ENCODE results near the gene DNAH10.

Gene DNAH10

GRCh38 chr12:123833830-123834229 lies 71.7 kb downstream of the DNAH10 start:
- Histone ChIP-seq H3K4me1 (ENCODE audit: control insufficient read depth, insufficient read depth, low read length) (no peaks in the 10 kb centered on the region), H3K36me3 (ENCODE audit: control insufficient read depth, insufficient read depth, low read length) (no peaks in the 10 kb centered on the region), H3K27ac (ENCODE audit: insufficient read depth, low read depth, low read length, poor library complexity, severe bottlenecking) (no peak overlapping the region), H3K9me3 (ENCODE audit: control insufficient read depth, low read length) (no peaks in the 10 kb centered on the region), H3K4me3 (ENCODE audit: insufficient read depth, low read depth, low read length) (no peak overlapping the region), H3K27me3 (ENCODE audit: control insufficient read depth, insufficient read depth, low read length, poor library complexity, severe bottlenecking) (no peaks in the 10 kb centered on the region)

- no peak overlapping the region for H3K27ac ChIP-seq (ENCODE audit: insufficient read depth, low read depth, low read length, poor library complexity, severe bottlenecking)
Observed at GRCh38 chr12:123834845-123835244, 72.7 kb downstream of the DNAH10 start.

DNA sequence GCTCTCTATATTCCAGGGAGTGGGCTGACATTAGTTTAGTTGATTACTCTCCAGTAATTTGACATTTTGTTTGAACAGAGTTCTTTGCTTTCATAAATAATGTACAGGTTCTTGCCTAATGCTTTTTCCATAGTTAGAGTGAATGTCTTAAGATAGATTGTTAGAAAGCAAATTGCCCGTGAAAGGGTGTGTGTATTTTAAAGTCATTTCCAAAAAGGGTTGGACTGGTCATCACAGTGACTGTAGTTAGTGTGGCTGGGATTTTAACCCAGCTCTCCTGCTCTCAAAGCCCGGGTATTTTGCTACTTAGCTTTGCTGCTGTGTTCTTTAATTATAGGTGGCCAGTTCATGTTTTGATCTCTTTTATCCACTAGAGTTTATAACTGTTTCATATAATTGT lies 74.2 kb downstream of the DNAH10 start:
- Histone ChIP-seq H3K9me3 (ENCODE audit: control insufficient read depth, low read length) (no peaks in the 10 kb centered on the region), H3K27me3 (ENCODE audit: control insufficient read depth, insufficient read depth, low read length, poor library complexity, severe bottlenecking) (no peaks in the 10 kb centered on the region), H3K36me3 (ENCODE audit: control insufficient read depth, insufficient read depth, low read length) (no peaks in the 10 kb centered on the region), H3K4me1 (ENCODE audit: control insufficient read depth, insufficient read depth, low read length) (no peaks in the 10 kb centered on the region), H3K4me3 (ENCODE audit: insufficient read depth, low read depth, low read length) (no peak overlapping the region), H3K27ac (ENCODE audit: insufficient read depth, low read depth, low read length, poor library complexity, severe bottlenecking) (no peak overlapping the region)
- WGBS, 2 experiments = 84 to 91% methylated on average over 2 of the region's 2 CpGs

More at GRCh38 chr12:123834845-123835244, 72.7 kb downstream of the DNAH10 start:
- no peaks in the 10 kb centered on the region for H3K36me3 ChIP-seq (ENCODE audit: control insufficient read depth, insufficient read depth, low read length)
- H3K4me1 ChIP-seq (ENCODE audit: control insufficient read depth, insufficient read depth, low read length) = no peaks in the 10 kb centered on the region
- H3K27me3 ChIP-seq (ENCODE audit: control insufficient read depth, insufficient read depth, low read length, poor library complexity, severe bottlenecking) = no peaks in the 10 kb centered on the region
- H3K9me3 ChIP-seq (ENCODE audit: control insufficient read depth, low read length) = no peaks in the 10 kb centered on the region
- H3K4me3 ChIP-seq (ENCODE audit: insufficient read depth, low read depth, low read length) = no peak overlapping the region
- WGBS, 2 experiments = 91 to 96% methylated on average over 5 of the region's 5 CpGs

- Histone ChIP-seq H3K36me3 (ENCODE audit: control insufficient read depth, insufficient read depth, low read length) (no peaks in the 10 kb centered on the region), H3K4me3 (ENCODE audit: insufficient read depth, low read depth, low read length) (no peak overlapping the region), H3K9me3 (ENCODE audit: control insufficient read depth, low read length) (no peaks in the 10 kb centered on the region), H3K4me1 (ENCODE audit: control insufficient read depth, insufficient read depth, low read length) (no peaks in the 10 kb centered on the region), H3K27me3 (ENCODE audit: control insufficient read depth, insufficient read depth, low read length, poor library complexity, severe bottlenecking) (no peaks in the 10 kb centered on the region), H3K27ac (ENCODE audit: insufficient read depth, low read depth, low read length, poor library complexity, severe bottlenecking) (no peak overlapping the region)
- 88 to 91% methylated on average over 6 of the region's 6 CpGs for WGBS, 2 experiments
Observed at GRCh38 chr12:123839826-123840225, 77.7 kb downstream of the DNAH10 start.

GRCh38 chr12:123840765-123841425 lies 78.8 kb downstream of the DNAH10 start:
- Histone ChIP-seq H3K27ac (ENCODE audit: insufficient read depth, low read depth, low read length, poor library complexity, severe bottlenecking) (no peak overlapping the region), H3K9me3 (ENCODE audit: control insufficient read depth, low read length) (no peaks in the 10 kb centered on the region), H3K4me1 (ENCODE audit: control insufficient read depth, insufficient read depth, low read length) (no peaks in the 10 kb centered on the region), H3K4me3 (ENCODE audit: insufficient read depth, low read depth, low read length) (no peak overlapping the region), H3K27me3 (ENCODE audit: control insufficient read depth, insufficient read depth, low read length, poor library complexity, severe bottlenecking) (no peaks in the 10 kb centered on the region), H3K36me3 (ENCODE audit: control insufficient read depth, insufficient read depth, low read length) (no peaks in the 10 kb centered on the region)
- 94% methylated on average over 16 of the region's 16 CpGs for WGBS, 2 experiments

DNA sequence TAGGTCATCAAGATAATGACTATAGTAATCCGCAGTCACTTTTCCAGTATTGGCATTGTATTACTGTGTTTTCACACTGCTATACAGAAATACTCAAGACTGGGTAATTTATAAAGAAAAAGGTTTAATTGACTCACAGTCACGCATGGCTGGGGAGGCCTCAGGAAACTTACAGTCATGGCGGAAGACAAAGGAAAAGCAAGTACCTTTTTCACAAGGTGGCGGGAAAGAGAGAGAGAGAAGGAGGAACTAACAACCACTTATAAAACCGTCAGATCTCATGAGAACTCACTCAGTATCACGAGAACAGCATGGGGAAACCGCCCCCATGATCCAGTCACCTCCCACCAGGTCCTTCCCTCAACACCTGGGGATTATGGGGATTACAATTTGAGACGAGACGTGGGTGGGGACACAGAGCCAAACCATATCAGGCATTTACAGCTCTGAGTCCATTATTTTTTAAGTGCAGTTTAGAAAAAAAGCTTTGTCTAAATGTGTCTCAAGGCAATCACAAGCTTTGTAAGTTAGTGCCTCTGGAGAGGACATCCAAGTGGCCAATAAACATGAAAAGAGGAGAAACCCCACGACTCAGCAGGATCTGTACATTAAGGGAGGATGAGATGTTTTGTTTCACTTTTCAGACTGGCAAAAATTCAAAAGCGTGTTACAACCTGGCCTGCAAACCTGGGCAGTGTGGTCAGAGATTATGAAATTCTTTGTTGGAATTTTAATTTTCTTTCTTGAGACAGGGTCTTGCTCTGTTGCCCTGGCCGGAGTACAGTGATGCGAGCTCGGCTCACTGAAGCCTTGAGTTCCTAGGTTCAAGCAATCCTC lies 82.0 kb downstream of the DNAH10 start:
- 91 to 96% methylated on average over 14 of the region's 14 CpGs for WGBS, 2 experiments

DNA sequence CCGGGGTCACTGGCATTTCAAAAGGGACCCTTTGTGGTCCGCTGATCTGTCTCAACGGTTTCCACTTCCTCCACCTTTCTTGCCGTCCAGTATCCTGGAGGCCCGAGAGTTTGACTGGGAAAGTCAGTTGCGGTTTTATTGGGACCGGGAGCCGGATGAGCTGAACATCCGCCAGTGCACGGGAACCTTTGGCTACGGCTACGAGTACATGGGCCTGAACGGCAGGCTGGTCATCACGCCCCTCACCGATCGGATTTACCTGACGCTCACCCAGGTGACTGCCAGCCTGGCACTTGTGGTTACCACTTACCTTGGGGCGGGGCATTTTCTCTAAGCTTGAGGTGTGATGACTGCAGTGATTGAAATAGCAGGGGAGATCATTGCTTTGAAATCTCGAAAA lies 83.8 kb downstream of the DNAH10 start:
- Histone ChIP-seq H3K4me1 (ENCODE audit: control insufficient read depth, insufficient read depth, low read length) (no peaks in the 10 kb centered on the region), H3K27me3 (ENCODE audit: control insufficient read depth, insufficient read depth, low read length, poor library complexity, severe bottlenecking) (no peaks in the 10 kb centered on the region), H3K27ac (ENCODE audit: insufficient read depth, low read depth, low read length, poor library complexity, severe bottlenecking) (no peak overlapping the region), H3K36me3 (ENCODE audit: control insufficient read depth, insufficient read depth, low read length) (no peaks in the 10 kb centered on the region), H3K4me3 (ENCODE audit: insufficient read depth, low read depth, low read length) (no peak overlapping the region), H3K9me3 (ENCODE audit: control insufficient read depth, low read length) (no peaks in the 10 kb centered on the region)
- 92 to 96% methylated on average over 19 of the region's 19 CpGs for WGBS, 2 experiments

More for the DNA sequence above, 82.0 kb downstream of the DNAH10 start:
- H3K9me3 ChIP-seq (ENCODE audit: control insufficient read depth, low read length) = no peaks in the 10 kb centered on the region
- no peak overlapping the region for H3K4me3 ChIP-seq (ENCODE audit: insufficient read depth, low read depth, low read length)
- no peak overlapping the region for H3K27ac ChIP-seq (ENCODE audit: insufficient read depth, low read depth, low read length, poor library complexity, severe bottlenecking)
- H3K4me1 ChIP-seq (ENCODE audit: control insufficient read depth, insufficient read depth, low read length) = no peaks in the 10 kb centered on the region
- H3K27me3 ChIP-seq (ENCODE audit: control insufficient read depth, insufficient read depth, low read length, poor library complexity, severe bottlenecking) = no peaks in the 10 kb centered on the region
- H3K36me3 ChIP-seq (ENCODE audit: control insufficient read depth, insufficient read depth, low read length) = no peaks in the 10 kb centered on the region

- no peaks in the 10 kb centered on the region for H3K4me1 ChIP-seq (ENCODE audit: control insufficient read depth, insufficient read depth, low read length)
- 91 to 94% methylated on average over 5 of the region's 5 CpGs for WGBS, 2 experiments
Observed at GRCh38 chr12:123846340-123846739, 84.2 kb downstream of the DNAH10 start.

DNA sequence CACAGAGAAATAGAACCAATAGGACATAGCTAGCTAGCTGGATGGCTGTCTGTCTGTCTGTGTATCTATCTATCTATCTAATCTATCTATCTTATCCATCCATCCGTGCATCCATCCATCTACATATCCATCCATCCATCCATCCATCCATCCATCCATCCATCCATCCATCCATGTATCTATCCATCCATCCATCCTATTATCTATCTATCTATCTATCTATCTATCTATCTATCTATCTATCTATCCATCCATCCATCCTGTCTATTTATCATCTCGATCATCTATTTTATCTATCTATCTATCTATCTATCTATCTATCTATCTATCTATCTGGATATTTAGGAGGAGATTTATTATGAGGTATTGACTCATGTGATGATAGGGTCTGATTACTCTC lies 84.9 kb downstream of the DNAH10 start:
- no peak overlapping the region for H3K27ac ChIP-seq (ENCODE audit: insufficient read depth, low read depth, low read length, poor library complexity, severe bottlenecking)
- H3K36me3 ChIP-seq (ENCODE audit: control insufficient read depth, insufficient read depth, low read length) = no peaks in the 10 kb centered on the region
- H3K9me3 ChIP-seq (ENCODE audit: control insufficient read depth, low read length) = no peaks in the 10 kb centered on the region
- H3K27me3 ChIP-seq (ENCODE audit: control insufficient read depth, insufficient read depth, low read length, poor library complexity, severe bottlenecking) = no peaks in the 10 kb centered on the region
- no peaks in the 10 kb centered on the region for H3K4me1 ChIP-seq (ENCODE audit: control insufficient read depth, insufficient read depth, low read length)
- no peak overlapping the region for H3K4me3 ChIP-seq (ENCODE audit: insufficient read depth, low read depth, low read length)
- WGBS, 2 experiments = 68 to 95% methylated on average over 2 of the region's 2 CpGs

More at GRCh38 chr12:123846340-123846739, 84.2 kb downstream of the DNAH10 start:
- no peaks in the 10 kb centered on the region for H3K27me3 ChIP-seq (ENCODE audit: control insufficient read depth, insufficient read depth, low read length, poor library complexity, severe bottlenecking)
- no peak overlapping the region for H3K27ac ChIP-seq (ENCODE audit: insufficient read depth, low read depth, low read length, poor library complexity, severe bottlenecking)
- no peaks in the 10 kb centered on the region for H3K36me3 ChIP-seq (ENCODE audit: control insufficient read depth, insufficient read depth, low read length)
- no peaks in the 10 kb centered on the region for H3K9me3 ChIP-seq (ENCODE audit: control insufficient read depth, low read length)
- H3K4me3 ChIP-seq (ENCODE audit: insufficient read depth, low read depth, low read length) = no peak overlapping the region

DNA sequence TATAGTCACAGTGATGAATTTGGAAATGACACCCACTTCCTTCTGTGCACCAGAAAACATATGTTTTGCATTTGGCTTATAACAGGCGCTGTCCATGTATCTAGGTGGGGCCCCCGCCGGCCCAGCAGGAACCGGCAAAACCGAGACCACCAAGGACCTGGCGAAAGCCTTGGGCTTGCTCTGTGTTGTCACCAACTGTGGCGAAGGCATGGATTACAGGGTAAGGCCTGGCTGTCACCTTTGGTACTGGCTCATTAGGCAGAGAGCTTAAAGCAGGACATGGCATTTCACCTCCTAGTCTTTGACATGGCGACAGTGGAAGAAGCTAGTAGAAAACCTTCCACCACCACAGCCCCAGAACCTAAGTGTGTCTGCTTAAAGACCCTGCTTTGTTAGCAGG lies 85.8 kb downstream of the DNAH10 start:
- no peaks in the 10 kb centered on the region for H3K9me3 ChIP-seq (ENCODE audit: control insufficient read depth, low read length)
- H3K4me1 ChIP-seq (ENCODE audit: control insufficient read depth, insufficient read depth, low read length) = no peaks in the 10 kb centered on the region
- 94 to 95% methylated on average over 8 of the region's 8 CpGs for WGBS, 2 experiments
- no peaks in the 10 kb centered on the region for H3K27me3 ChIP-seq (ENCODE audit: control insufficient read depth, insufficient read depth, low read length, poor library complexity, severe bottlenecking)
- no peak overlapping the region for H3K27ac ChIP-seq (ENCODE audit: insufficient read depth, low read depth, low read length, poor library complexity, severe bottlenecking)
- no peaks in the 10 kb centered on the region for H3K36me3 ChIP-seq (ENCODE audit: control insufficient read depth, insufficient read depth, low read length)
- no peak overlapping the region for H3K4me3 ChIP-seq (ENCODE audit: insufficient read depth, low read depth, low read length)
